Adrenal gland (tissue), 5 donors: Measurements from ENCODE around the gene THADA.

Experiments used
- POLR2A ChIP-seq, 2 donors: fragments of 450-650 bp; IDR thresholded peaks; one replicate each; pipeline ENCODE4 v1.6.1; 2017; ENCODE audit warnings: antibody characterized with exemption in 2 of 2, mild to moderate bottlenecking in 2 of 2, moderate library complexity in 1 of 2
- TF ChIP-seq, protein P1 (sequence below), 6 experiments: fragments of 450-650 bp in 4 of 6; fragments of 200-600 bp in 2 of 6; sonication (generic) in 1 of 6; IDR thresholded peaks; 1 replicate in 5 of 6; 2 replicates in 1 of 6; pipeline versions ENCODE4 v1.5.1 to v1.8.0; 2016 to 2021; ENCODE audit warnings: antibody characterized with exemption in 6 of 6, mild to moderate bottlenecking in 2 of 6, moderate library complexity in 1 of 6
- donor health status: DM: no; HTN: no; CAD: no.

DNA sequence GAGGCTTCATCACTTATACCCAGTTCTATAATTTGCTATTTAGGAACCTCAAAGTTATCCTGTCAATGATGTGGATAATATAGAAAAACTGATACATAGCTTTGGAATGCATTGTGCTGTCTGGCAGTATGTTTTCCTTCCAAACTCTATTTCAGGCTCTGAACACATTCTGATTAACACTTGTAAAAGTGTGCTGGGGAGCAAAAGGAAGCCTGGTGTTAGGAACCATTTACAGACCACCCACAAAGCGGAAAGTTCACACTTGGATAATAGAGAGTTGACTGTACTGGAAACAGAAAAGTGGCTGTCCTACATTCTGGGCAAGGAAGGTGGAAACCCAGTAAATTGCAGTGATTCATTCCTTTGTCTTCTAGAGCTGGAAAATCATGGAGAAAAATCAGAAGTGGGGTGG, 254.9 kb downstream of the THADA start:
- TF ChIP-seq, protein P1, sequence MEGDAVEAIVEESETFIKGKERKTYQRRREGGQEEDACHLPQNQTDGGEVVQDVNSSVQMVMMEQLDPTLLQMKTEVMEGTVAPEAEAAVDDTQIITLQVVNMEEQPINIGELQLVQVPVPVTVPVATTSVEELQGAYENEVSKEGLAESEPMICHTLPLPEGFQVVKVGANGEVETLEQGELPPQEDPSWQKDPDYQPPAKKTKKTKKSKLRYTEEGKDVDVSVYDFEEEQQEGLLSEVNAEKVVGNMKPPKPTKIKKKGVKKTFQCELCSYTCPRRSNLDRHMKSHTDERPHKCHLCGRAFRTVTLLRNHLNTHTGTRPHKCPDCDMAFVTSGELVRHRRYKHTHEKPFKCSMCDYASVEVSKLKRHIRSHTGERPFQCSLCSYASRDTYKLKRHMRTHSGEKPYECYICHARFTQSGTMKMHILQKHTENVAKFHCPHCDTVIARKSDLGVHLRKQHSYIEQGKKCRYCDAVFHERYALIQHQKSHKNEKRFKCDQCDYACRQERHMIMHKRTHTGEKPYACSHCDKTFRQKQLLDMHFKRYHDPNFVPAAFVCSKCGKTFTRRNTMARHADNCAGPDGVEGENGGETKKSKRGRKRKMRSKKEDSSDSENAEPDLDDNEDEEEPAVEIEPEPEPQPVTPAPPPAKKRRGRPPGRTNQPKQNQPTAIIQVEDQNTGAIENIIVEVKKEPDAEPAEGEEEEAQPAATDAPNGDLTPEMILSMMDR (IDR thresholded peaks at IDR 0.05), result no peak
- no peak for TF ChIP-seq POLR2A (IDR thresholded peaks at IDR 0.05)
